ENCODE measurements around the gene PHACTR1.

The PHACTR1 gene

GRCh38 chr6:12709556-12710232, 6.9 kb upstream of the PHACTR1 start:
- Histone ChIP-seq H3K27ac (no peak overlapping the region), H3K4me3 (no peak overlapping the region), H3K36me3 (ENCODE audit: insufficient read depth, low read length) (no peaks in the 10 kb centered on the region), H3K9ac (ENCODE audit: insufficient read length) (no peak overlapping the region), H3K9me3 (ENCODE audit: low read depth, low read length) (no peaks in the 10 kb centered on the region)
- TF ChIP-seq FOXP2 (optimal IDR thresholded peaks at IDR 0.05; ENCODE audit: control extremely low read depth, extremely low read length, insufficient read depth) (no peak), EZH2 (IDR thresholded peaks at IDR 0.05) (no peak), POLR2AphosphoS5 (IDR thresholded peaks at IDR 0.05; ENCODE audit: borderline replicate concordance, low read depth, low read length) (no peak)
- DNase-seq (ENCODE audit: low read depth, low spot score), result no peak

GRCh38 chr6:12710921-12711320, 5.6 kb upstream of the PHACTR1 start:
- no peak for TF ChIP-seq POLR2AphosphoS5 (IDR thresholded peaks at IDR 0.05; ENCODE audit: borderline replicate concordance, low read depth, low read length)
- TF ChIP-seq EZH2 (IDR thresholded peaks at IDR 0.05), result no peak
- TF ChIP-seq FOXP2 (optimal IDR thresholded peaks at IDR 0.05; ENCODE audit: control extremely low read depth, extremely low read length, insufficient read depth), result no peak
- DNase-seq (ENCODE audit: low read depth, low spot score), result no peak
- no peak overlapping the region for H3K4me3 ChIP-seq

GRCh38 chr6:12714022-12714421, 2.5 kb upstream of the PHACTR1 start:
- no peak for TF ChIP-seq EZH2 (IDR thresholded peaks at IDR 0.05)
- TF ChIP-seq POLR2AphosphoS5 (IDR thresholded peaks at IDR 0.05; ENCODE audit: borderline replicate concordance, low read depth, low read length), result no peak
- no peak for TF ChIP-seq FOXP2 (optimal IDR thresholded peaks at IDR 0.05; ENCODE audit: control extremely low read depth, extremely low read length, insufficient read depth)
- Histone ChIP-seq H3K9me3 (ENCODE audit: low read depth, low read length) (no peaks in the 10 kb centered on the region), H3K4me3 (no peak overlapping the region), H3K27ac (no peak overlapping the region), H3K36me3 (ENCODE audit: insufficient read depth, low read length) (no peaks in the 10 kb centered on the region), H3K9ac (ENCODE audit: insufficient read length) (no peak overlapping the region)
- no peak for DNase-seq (ENCODE audit: low read depth, low spot score)

More at GRCh38 chr6:12710921-12711320, 5.6 kb upstream of the PHACTR1 start:
- H3K36me3 ChIP-seq (ENCODE audit: insufficient read depth, low read length), result no peaks in the 10 kb centered on the region
- H3K9ac ChIP-seq (ENCODE audit: insufficient read length), result no peak overlapping the region
- no peaks in the 10 kb centered on the region for H3K9me3 ChIP-seq (ENCODE audit: low read depth, low read length)
- no peak overlapping the region for H3K27ac ChIP-seq

- Histone ChIP-seq H3K36me3 (ENCODE audit: insufficient read depth, low read length) (no peaks in the 10 kb centered on the region), H3K9ac (ENCODE audit: insufficient read length) (no peak overlapping the region), H3K4me3 (no peak overlapping the region), H3K9me3 (ENCODE audit: low read depth, low read length) (no peaks in the 10 kb centered on the region), H3K27ac (no peak overlapping the region)
- TF ChIP-seq EZH2 (IDR thresholded peaks at IDR 0.05) (no peak), POLR2AphosphoS5 (IDR thresholded peaks at IDR 0.05; ENCODE audit: borderline replicate concordance, low read depth, low read length) (no peak), FOXP2 (optimal IDR thresholded peaks at IDR 0.05; ENCODE audit: control extremely low read depth, extremely low read length, insufficient read depth) (no peak)
- no peak for DNase-seq (ENCODE audit: low read depth, low spot score)
Measured at GRCh38 chr6:12715437-12715836, 1.1 kb upstream of the PHACTR1 start.

- DNase-seq (ENCODE audit: low read depth, low spot score), result no peak
- Histone ChIP-seq H3K9ac (ENCODE audit: insufficient read length) (no peak overlapping the region), H3K27ac (no peak overlapping the region), H3K36me3 (ENCODE audit: insufficient read depth, low read length) (no peaks in the 10 kb centered on the region), H3K4me3 (no peak overlapping the region), H3K9me3 (ENCODE audit: low read depth, low read length) (no peaks in the 10 kb centered on the region)
- no peak for TF ChIP-seq FOXP2 (optimal IDR thresholded peaks at IDR 0.05; ENCODE audit: control extremely low read depth, extremely low read length, insufficient read depth)
- TF ChIP-seq POLR2AphosphoS5 (IDR thresholded peaks at IDR 0.05; ENCODE audit: borderline replicate concordance, low read depth, low read length), result no peak
- no peak for TF ChIP-seq EZH2 (IDR thresholded peaks at IDR 0.05)
Measured at GRCh38 chr6:12717356-12717755, 789 bp downstream of the PHACTR1 start.

- Histone ChIP-seq H3K36me3 (ENCODE audit: insufficient read depth, low read length) (no peaks in the 10 kb centered on the region), H3K9me3 (ENCODE audit: low read depth, low read length) (no peaks in the 10 kb centered on the region), H3K27ac (no peak overlapping the region), H3K9ac (ENCODE audit: insufficient read length) (no peak overlapping the region), H3K4me3 (no peak overlapping the region)
- no peak for TF ChIP-seq FOXP2 (optimal IDR thresholded peaks at IDR 0.05; ENCODE audit: control extremely low read depth, extremely low read length, insufficient read depth)
- DNase-seq (ENCODE audit: low read depth, low spot score), result no peak
Measured at GRCh38 chr6:12718015-12718414, 1.4 kb downstream of the PHACTR1 start.

- DNase-seq (ENCODE audit: low read depth, low spot score), result no peak
- H3K36me3 ChIP-seq (ENCODE audit: insufficient read depth, low read length), result no peaks in the 10 kb centered on the region
- no peak overlapping the region for H3K4me3 ChIP-seq
- H3K9ac ChIP-seq (ENCODE audit: insufficient read length), result no peak overlapping the region
- H3K27ac ChIP-seq, result no peak overlapping the region
- TF ChIP-seq EZH2 (IDR thresholded peaks at IDR 0.05), result no peak
- TF ChIP-seq FOXP2 (optimal IDR thresholded peaks at IDR 0.05; ENCODE audit: control extremely low read depth, extremely low read length, insufficient read depth), result no peak
- TF ChIP-seq POLR2AphosphoS5 (IDR thresholded peaks at IDR 0.05; ENCODE audit: borderline replicate concordance, low read depth, low read length), result no peak
- no peaks in the 10 kb centered on the region for H3K9me3 ChIP-seq (ENCODE audit: low read depth, low read length)
Measured at GRCh38 chr6:12719017-12719416, 2.5 kb downstream of the PHACTR1 start.

GRCh38 chr6:12720310-12720709, 3.7 kb downstream of the PHACTR1 start:
- Histone ChIP-seq H3K9ac (ENCODE audit: insufficient read length) (no peak overlapping the region), H3K27ac (no peak overlapping the region), H3K36me3 (ENCODE audit: insufficient read depth, low read length) (no peaks in the 10 kb centered on the region), H3K9me3 (ENCODE audit: low read depth, low read length) (no peaks in the 10 kb centered on the region), H3K4me3 (no peak overlapping the region)
- TF ChIP-seq POLR2AphosphoS5 (IDR thresholded peaks at IDR 0.05; ENCODE audit: borderline replicate concordance, low read depth, low read length) (no peak), FOXP2 (optimal IDR thresholded peaks at IDR 0.05; ENCODE audit: control extremely low read depth, extremely low read length, insufficient read depth) (no peak), EZH2 (IDR thresholded peaks at IDR 0.05) (no peak)
- no peak for DNase-seq (ENCODE audit: low read depth, low spot score)

- no peak overlapping the region for H3K4me3 ChIP-seq
- no peak overlapping the region for H3K27ac ChIP-seq
- no peaks in the 10 kb centered on the region for H3K9me3 ChIP-seq (ENCODE audit: low read depth, low read length)
- TF ChIP-seq FOXP2 (optimal IDR thresholded peaks at IDR 0.05; ENCODE audit: control extremely low read depth, extremely low read length, insufficient read depth) (no peak), POLR2AphosphoS5 (IDR thresholded peaks at IDR 0.05; ENCODE audit: borderline replicate concordance, low read depth, low read length) (no peak), EZH2 (IDR thresholded peaks at IDR 0.05) (no peak)
- H3K36me3 ChIP-seq (ENCODE audit: insufficient read depth, low read length), result no peaks in the 10 kb centered on the region
- H3K9ac ChIP-seq (ENCODE audit: insufficient read length), result no peak overlapping the region
- DNase-seq (ENCODE audit: low read depth, low spot score), result no peak
Measured at GRCh38 chr6:12725263-12725662, 8.7 kb downstream of the PHACTR1 start.

Data from SK-N-MC (cell line).